Endothelial cell (in vitro differentiated cells): Measurements from ENCODE around the gene LDAF1. TPM values are rescaled to one million over a fixed set of nuclear protein-coding genes. Genes with fewer than 3 reads are reported as not detected.

Experiments
- DNase-seq: peaks from one replicate; pipeline ENCODE4 v3.0.0; 2021; ENCODE audit warnings: low spot score
- H3K27ac Mint-ChIP-seq: one replicate; pipeline ENCODE4 v1.8.0; 2021; ENCODE audit warnings: mixed read lengths, inconsistent platforms; ENCODE audit not compliant: unreplicated experiment
- H3K27me3 Mint-ChIP-seq: one replicate; pipeline ENCODE4 v1.8.0; 2021; ENCODE audit warnings: mild to moderate bottlenecking, moderate library complexity, mixed read lengths, inconsistent platforms; ENCODE audit not compliant: unreplicated experiment
- H3K36me3 Mint-ChIP-seq: one replicate; pipeline ENCODE4 v1.8.0; 2021; ENCODE audit warnings: mild to moderate bottlenecking, low read depth, mixed read lengths, inconsistent platforms; ENCODE audit not compliant: unreplicated experiment
- H3K4me1 Mint-ChIP-seq: one replicate; pipeline ENCODE4 v1.8.0; 2021; ENCODE audit warnings: mild to moderate bottlenecking, mixed read lengths, inconsistent platforms; ENCODE audit not compliant: unreplicated experiment
- H3K4me3 Mint-ChIP-seq: one replicate; pipeline ENCODE4 v1.8.0; 2021; ENCODE audit warnings: mild to moderate bottlenecking, mixed read lengths, inconsistent platforms; ENCODE audit not compliant: unreplicated experiment
- H3K9me3 Mint-ChIP-seq: one replicate; pipeline ENCODE4 v1.8.0; 2021; ENCODE audit warnings: mixed read lengths, inconsistent platforms; ENCODE audit not compliant: unreplicated experiment
- CTCF ChIP-seq: fragments of 200-600 bp; sonication (generic); IDR thresholded peaks from one replicate; pipeline ENCODE4 v1.5.0; 2021; ENCODE audit warnings: antibody characterized with exemption; ENCODE audit not compliant: unreplicated experiment
- total RNA-seq: library from RNA; stranded (reverse); fragmentation: NEBNext Ultra II Directional; extraction: Animal tissue kit (Norgen Biotek cat#: 25700); gene quantifications from one replicate; pipeline ENCODE4 v1.2.1, GENCODE V29; 2021; ENCODE audit not compliant: unreplicated experiment

Gene LDAF1
- total RNA-seq, 1 donor from 2014 or later: 27.9 TPM

GRCh38 chr16:21125191-21125590, 33.3 kb upstream of the LDAF1 start:
- no peak overlapping the region for H3K27ac Mint-ChIP-seq
- TF ChIP-seq CTCF: no peak
- no peaks in the 10 kb centered on the region for H3K36me3 Mint-ChIP-seq
- H3K4me3 Mint-ChIP-seq: no peak overlapping the region
- no peaks in the 10 kb centered on the region for H3K4me1 Mint-ChIP-seq
- no peaks in the 10 kb centered on the region for H3K27me3 Mint-ChIP-seq
- no peak for DNase-seq
- no peaks in the 10 kb centered on the region for H3K9me3 Mint-ChIP-seq

- H3K4me1 Mint-ChIP-seq: no peaks in the 10 kb centered on the region
- H3K27ac Mint-ChIP-seq: no peak overlapping the region
- no peaks in the 10 kb centered on the region for H3K36me3 Mint-ChIP-seq
- no peaks in the 10 kb centered on the region for H3K9me3 Mint-ChIP-seq
- no peak for TF ChIP-seq CTCF
- H3K4me3 Mint-ChIP-seq: no peak overlapping the region
- DNase-seq: no peak
- H3K27me3 Mint-ChIP-seq: no peaks in the 10 kb centered on the region
Measured at GRCh38 chr16:21126518-21126917, 32.0 kb upstream of the LDAF1 start.

- H3K36me3 Mint-ChIP-seq: no peaks in the 10 kb centered on the region
- H3K4me1 Mint-ChIP-seq: no peaks in the 10 kb centered on the region
- H3K27ac Mint-ChIP-seq: no peak overlapping the region
- H3K9me3 Mint-ChIP-seq: no peaks in the 10 kb centered on the region
- DNase-seq: no peak
- TF ChIP-seq CTCF: no peak
- H3K4me3 Mint-ChIP-seq: no peak overlapping the region
- no peaks in the 10 kb centered on the region for H3K27me3 Mint-ChIP-seq
Measured at GRCh38 chr16:21128991-21129390, 29.5 kb upstream of the LDAF1 start.

GRCh38 chr16:21130811-21131210, 27.7 kb upstream of the LDAF1 start:
- no peak for DNase-seq
- H3K36me3 Mint-ChIP-seq: no peaks in the 10 kb centered on the region
- H3K27ac Mint-ChIP-seq: no peak overlapping the region
- TF ChIP-seq CTCF: no peak
- H3K4me3 Mint-ChIP-seq: no peak overlapping the region
- no peaks in the 10 kb centered on the region for H3K9me3 Mint-ChIP-seq
- no peaks in the 10 kb centered on the region for H3K4me1 Mint-ChIP-seq
- H3K27me3 Mint-ChIP-seq: no peaks in the 10 kb centered on the region

GRCh38 chr16:21134053-21134452, 24.4 kb upstream of the LDAF1 start:
- Mint-ChIP-seq H3K9me3 (no peaks in the 10 kb centered on the region), H3K4me1 (no peaks in the 10 kb centered on the region), H3K36me3 (no peaks in the 10 kb centered on the region), H3K4me3 (no peak overlapping the region), H3K27ac (no peak overlapping the region), H3K27me3 (no peaks in the 10 kb centered on the region)
- TF ChIP-seq CTCF: no peak
- no peak for DNase-seq
